GM12875 (cell line): ENCODE measurements around the gene TPO.

ENCODE experiments used
- H3K4me3 ChIP-seq: one replicate; pipeline ENCODE4 v1.5.1; 2011; ENCODE audit warnings: low read depth, low read length, control low read depth
- CTCF ChIP-seq: IDR thresholded peaks from 2 replicates; pipeline ENCODE4 v1.5.1; 2011; ENCODE audit warnings: low read depth, mild to moderate bottlenecking, control low read depth, inconsistent platforms, low read length, moderate library complexity, borderline replicate concordance; ENCODE audit not compliant: insufficient read depth

TPO gene

DNA sequence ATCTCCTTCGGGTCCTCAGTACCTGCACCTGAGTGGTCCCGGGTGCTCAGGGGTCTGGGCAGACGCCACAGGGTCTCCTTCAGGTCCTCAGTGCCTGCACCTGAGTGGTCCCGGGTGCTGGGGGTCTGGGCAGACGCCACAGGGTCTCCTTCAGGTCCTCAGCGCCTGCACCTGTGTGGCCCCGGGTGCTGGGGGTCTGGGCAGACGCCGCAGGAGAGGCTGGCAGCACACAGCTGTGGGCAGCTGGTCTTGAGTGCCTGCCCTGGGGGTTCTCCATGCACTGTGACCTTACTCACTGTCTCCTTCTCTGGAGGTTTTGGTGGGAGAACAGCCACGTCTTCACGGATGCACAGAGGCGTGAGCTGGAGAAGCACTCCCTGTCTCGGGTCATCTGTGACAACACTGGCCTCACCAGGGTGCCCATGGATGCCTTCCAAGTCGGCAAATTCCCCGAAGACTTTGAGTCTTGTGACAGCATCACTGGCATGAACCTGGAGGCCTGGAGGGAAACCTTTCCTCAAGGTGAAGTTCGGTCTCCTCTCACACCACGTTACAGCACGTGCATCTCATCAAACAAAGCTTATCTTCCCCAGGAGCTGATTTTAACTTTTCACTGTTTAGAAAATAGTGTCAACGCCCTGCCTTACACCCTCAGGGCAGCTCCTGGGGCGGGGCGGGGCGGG lies 82.6 kb downstream of the TPO start:
- TF ChIP-seq CTCF, result no peak
- no peak overlapping the region for H3K4me3 ChIP-seq

- no peak for TF ChIP-seq CTCF
- H3K4me3 ChIP-seq, result no peak overlapping the region
Measured at GRCh38 chr2:1496359-1496821, 83.1 kb downstream of the TPO start.

GRCh38 chr2:1497122-1497611 lies 83.9 kb downstream of the TPO start:
- no peak for TF ChIP-seq CTCF
- no peak overlapping the region for H3K4me3 ChIP-seq

- TF ChIP-seq CTCF, result no peak
- no peak overlapping the region for H3K4me3 ChIP-seq
Measured at GRCh38 chr2:1498176-1498575, 84.9 kb downstream of the TPO start.

DNA sequence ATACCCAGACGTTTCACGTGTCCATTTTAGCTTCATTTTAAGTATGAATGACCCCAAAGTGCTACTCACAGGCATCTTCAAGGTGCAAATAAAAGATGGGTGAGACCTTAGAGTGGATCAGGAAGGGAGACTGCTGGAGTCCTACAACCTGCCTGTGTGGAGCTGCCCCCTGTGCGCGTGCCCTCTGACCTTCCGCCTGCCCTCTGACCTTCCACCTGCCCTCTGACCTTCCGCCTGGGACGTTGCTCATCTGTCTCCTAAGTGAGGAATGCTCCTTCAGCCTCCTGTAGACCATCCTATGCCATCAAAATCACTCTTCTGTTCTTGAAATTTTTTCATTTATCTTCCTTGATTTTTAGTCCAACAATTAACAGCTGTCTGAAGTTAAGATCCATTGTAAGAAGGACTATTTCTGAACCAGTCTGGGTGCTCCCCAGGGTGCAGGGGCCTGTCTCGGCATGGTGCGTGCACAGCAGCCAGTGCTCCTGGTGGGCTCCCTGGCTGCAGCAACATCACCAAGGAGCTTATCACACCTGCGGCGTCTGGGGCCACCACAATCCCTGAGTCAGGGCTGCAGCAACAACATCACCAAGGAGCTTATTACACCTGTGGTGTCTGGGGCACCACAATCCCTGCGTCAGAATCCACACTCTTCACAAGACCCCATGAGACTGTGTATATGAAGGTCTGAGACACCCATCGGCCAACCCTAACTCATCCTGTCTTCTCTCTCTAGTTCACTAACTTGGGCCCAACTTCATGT lies 86.0 kb downstream of the TPO start:
- TF ChIP-seq CTCF, result no peak
- no peak overlapping the region for H3K4me3 ChIP-seq

GRCh38 chr2:1501038-1501851 lies 88.0 kb downstream of the TPO start:
- TF ChIP-seq CTCF, result no peak
- H3K4me3 ChIP-seq, result no peak overlapping the region

DNA sequence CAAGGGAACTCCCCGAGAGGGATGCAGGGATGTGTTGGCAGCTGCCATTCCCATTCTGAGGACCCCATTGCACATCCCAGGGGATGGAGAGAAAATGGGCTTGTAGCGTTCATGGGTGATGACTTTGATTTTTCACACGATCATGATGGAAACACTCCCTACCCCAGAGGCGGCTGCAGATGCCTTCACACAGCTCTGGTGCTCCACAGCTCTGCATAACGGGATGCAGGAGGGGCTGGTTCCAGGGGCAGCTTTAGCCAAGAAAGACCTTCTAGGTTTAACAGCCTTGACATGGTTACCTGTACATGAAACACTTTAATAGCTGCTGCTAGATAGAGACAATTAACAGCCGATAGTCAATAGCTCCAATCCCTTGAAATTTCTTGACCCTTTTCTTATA lies 88.7 kb downstream of the TPO start:
- no peak overlapping the region for H3K4me3 ChIP-seq
- no peak for TF ChIP-seq CTCF
